Panc1 (cell line): Measurements from ENCODE around the gene DRD3.

Source experiments
- SIN3A ChIP-seq: IDR thresholded peaks from 2 replicates; pipeline ENCODE4 v1.6.1; 2012; ENCODE audit warnings: low read depth, mild to moderate bottlenecking, low read length, moderate library complexity, borderline replicate concordance; ENCODE audit not compliant: insufficient read depth
- TF ChIP-seq, protein P1 (sequence below): fragments of 450-650 bp; IDR thresholded peaks from 2 replicates; pipeline ENCODE4 v1.5.1; 2017; ENCODE audit warnings: mild to moderate bottlenecking
- TF ChIP-seq, protein P2 (sequence below), 2 experiments: IDR thresholded peaks; 2 replicates each; pipeline ENCODE4 v1.6.1; 2011 to 2012; ENCODE audit warnings: low read depth in 2 of 2, control low read depth in 1 of 2, low read length in 1 of 2, mild to moderate bottlenecking in 1 of 2, moderate library complexity in 1 of 2; ENCODE audit not compliant: insufficient read depth in 1 of 2

DNA sequence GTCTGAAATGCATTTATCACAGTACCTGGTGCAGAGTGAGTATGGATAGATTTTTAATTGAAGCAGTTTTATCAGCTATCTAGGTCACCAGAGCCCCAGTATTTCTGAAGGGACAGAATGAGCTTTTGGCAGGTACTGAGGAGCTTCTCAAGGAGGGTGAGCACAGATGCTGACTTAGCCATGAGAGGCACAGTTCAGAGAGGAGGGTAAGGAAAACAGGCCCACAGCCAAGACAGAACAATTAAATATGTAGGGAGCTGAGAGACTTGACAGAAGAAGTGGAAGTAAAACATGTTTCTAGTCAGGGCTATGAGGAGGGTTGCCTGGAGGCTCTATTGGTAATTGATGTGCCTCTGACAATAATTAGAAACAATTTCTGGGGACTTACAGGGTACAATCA, 38.4 kb upstream of the DRD3 start:
- TF ChIP-seq, protein P1, sequence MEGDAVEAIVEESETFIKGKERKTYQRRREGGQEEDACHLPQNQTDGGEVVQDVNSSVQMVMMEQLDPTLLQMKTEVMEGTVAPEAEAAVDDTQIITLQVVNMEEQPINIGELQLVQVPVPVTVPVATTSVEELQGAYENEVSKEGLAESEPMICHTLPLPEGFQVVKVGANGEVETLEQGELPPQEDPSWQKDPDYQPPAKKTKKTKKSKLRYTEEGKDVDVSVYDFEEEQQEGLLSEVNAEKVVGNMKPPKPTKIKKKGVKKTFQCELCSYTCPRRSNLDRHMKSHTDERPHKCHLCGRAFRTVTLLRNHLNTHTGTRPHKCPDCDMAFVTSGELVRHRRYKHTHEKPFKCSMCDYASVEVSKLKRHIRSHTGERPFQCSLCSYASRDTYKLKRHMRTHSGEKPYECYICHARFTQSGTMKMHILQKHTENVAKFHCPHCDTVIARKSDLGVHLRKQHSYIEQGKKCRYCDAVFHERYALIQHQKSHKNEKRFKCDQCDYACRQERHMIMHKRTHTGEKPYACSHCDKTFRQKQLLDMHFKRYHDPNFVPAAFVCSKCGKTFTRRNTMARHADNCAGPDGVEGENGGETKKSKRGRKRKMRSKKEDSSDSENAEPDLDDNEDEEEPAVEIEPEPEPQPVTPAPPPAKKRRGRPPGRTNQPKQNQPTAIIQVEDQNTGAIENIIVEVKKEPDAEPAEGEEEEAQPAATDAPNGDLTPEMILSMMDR: no peak
- TF ChIP-seq, protein P2, sequence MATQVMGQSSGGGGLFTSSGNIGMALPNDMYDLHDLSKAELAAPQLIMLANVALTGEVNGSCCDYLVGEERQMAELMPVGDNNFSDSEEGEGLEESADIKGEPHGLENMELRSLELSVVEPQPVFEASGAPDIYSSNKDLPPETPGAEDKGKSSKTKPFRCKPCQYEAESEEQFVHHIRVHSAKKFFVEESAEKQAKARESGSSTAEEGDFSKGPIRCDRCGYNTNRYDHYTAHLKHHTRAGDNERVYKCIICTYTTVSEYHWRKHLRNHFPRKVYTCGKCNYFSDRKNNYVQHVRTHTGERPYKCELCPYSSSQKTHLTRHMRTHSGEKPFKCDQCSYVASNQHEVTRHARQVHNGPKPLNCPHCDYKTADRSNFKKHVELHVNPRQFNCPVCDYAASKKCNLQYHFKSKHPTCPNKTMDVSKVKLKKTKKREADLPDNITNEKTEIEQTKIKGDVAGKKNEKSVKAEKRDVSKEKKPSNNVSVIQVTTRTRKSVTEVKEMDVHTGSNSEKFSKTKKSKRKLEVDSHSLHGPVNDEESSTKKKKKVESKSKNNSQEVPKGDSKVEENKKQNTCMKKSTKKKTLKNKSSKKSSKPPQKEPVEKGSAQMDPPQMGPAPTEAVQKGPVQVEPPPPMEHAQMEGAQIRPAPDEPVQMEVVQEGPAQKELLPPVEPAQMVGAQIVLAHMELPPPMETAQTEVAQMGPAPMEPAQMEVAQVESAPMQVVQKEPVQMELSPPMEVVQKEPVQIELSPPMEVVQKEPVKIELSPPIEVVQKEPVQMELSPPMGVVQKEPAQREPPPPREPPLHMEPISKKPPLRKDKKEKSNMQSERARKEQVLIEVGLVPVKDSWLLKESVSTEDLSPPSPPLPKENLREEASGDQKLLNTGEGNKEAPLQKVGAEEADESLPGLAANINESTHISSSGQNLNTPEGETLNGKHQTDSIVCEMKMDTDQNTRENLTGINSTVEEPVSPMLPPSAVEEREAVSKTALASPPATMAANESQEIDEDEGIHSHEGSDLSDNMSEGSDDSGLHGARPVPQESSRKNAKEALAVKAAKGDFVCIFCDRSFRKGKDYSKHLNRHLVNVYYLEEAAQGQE (IDR thresholded peaks at IDR 0.05; ENCODE audit: insufficient read depth in 1 of 2, low read depth in 2 of 2, low read length in 1 of 2): no peak
- no peak for TF ChIP-seq SIN3A
